GM19438 (cell line): ENCODE results near the gene APOA5.
"Not testable (repeated sequence)": the region's sequence is repeated elsewhere in the genome, so short reads cannot be mapped to it uniquely, and the experiment has no call there.

Source experiments
- ATAC-seq: cut with Tn5 transposase; IDR thresholded peaks from one replicate; pipeline ENCODE4 v1.9.1; 2021; ENCODE audit warnings: low read depth; ENCODE audit not compliant: unreplicated experiment

APOA5 gene

GRCh38 chr11:116776522-116776984 lies 15.1 kb downstream of the APOA5 start:
- no peak for ATAC-seq

DNA sequence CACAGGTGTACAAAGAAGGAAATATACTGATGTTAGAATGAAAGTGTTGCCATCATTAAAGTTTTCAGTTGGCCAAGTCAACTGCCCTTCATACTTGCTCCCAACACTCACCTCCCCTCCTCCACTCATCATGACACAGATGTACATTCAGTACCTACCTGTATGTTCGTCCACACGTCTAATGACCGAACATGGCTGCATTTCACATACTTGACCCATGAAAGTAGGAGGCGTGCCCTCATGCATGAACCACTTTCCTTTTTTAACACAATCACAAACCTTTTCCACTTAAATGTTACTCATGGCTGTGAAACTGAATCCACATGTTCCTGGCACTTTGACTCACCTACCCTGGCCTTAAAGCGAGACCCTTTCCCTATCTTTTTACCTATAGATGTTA lies 15.7 kb downstream of the APOA5 start:
- ATAC-seq: no peak

GRCh38 chr11:116774661-116775060 lies 17.0 kb downstream of the APOA5 start:
- no peak for ATAC-seq

GRCh38 chr11:116773203-116774097 lies 18.2 kb downstream of the APOA5 start:
- ATAC-seq: peak; percentile 45

- peak; percentile 78 for ATAC-seq
Measured at GRCh38 chr11:116772443-116773202, 19.1 kb downstream of the APOA5 start, which contains the start of gene BUD13. BUD13 (minus strand) TSS chr11:116772987; CDS start chr11:116772964, 23 bp downstream.

GRCh38 chr11:116771935-116772334 lies 19.7 kb downstream of the APOA5 start:
- no peak for ATAC-seq

DNA sequence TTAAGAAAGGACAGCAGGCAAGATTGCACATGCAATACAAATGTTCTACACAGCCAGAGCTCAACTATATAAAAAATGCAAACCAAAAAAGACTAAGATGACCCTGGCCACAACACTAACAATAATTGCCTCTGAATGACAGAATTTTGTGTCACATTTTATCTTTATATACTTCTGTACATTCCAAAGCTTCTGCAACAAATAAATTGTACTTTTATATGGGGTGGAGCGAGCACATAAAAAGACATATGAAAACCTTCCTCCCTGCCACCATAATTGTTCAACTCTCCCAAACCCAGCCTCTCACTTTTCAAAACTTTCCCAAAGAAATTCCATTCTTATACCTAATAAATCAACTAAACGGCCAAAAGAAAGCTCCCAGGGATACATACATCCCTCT lies 29.5 kb downstream of the APOA5 start:
- no peak for ATAC-seq

GRCh38 chr11:116756044-116756443 lies 35.6 kb downstream of the APOA5 start:
- not testable (repeated sequence) for ATAC-seq

GRCh38 chr11:116750070-116750718 lies 41.5 kb downstream of the APOA5 start:
- no peak for ATAC-seq

DNA sequence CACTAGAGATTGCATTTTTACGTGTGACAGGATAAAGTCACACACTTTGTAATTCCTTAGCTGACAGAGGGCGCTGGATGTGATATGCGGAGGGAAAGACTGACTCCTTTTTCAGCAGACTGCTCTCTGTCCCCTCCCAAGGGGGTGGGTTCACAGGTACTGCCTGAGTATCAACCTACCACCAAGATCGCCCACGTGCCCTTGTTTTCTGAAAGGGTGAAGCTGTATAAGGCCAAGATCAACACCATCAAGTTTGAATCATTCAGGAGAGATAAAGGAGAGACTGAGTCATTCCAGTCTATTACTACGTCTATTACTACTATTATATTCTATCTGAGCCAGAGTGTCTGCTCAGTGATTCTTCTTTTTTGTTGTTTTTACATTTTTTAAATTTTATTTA lies 49.6 kb downstream of the APOA5 start:
- no peak for ATAC-seq

GRCh38 chr11:116740741-116741140 lies 50.9 kb downstream of the APOA5 start:
- ATAC-seq: no peak
